Ecto neural progenitor cell (in vitro differentiated cells): ENCODE measurements around the gene EMC9.

ENCODE experiments used
- DNase-seq: peaks from one replicate; pipeline ENCODE4 v3.0.0-alpha.2; 2018; ENCODE audit warnings: low spot score

Gene EMC9

GRCh38 chr14:24141097-24141880 lies at the start of gene EMC9:
Gene EMC9 (minus strand): TSS chr14:24141591. CDS start chr14:24141304, 287 bp downstream.
- peak; percentile 100 for DNase-seq

DNA sequence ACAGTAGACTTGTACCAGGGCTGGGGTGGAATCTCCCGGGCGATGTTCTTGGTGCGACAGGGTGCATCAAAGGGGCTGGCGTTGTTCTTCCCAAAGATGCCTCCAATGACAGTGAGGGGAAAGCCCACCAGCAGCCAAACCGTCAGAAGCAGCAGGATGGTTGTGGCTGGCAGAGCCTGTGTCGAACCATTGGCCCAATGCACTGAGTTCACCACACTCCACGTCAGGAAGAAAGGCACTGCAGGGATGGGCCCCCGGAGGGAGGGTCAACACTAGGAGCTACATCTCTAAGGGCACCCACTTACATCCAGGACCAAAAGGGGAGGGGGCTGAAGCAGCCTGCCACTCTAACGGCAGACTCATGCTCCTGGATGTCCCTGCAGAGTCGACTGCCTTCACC lies 49.0 kb upstream of the EMC9 start:
- no peak for DNase-seq

GRCh38 chr14:24189460-24189859 lies 48.1 kb upstream of the EMC9 start:
- no peak for DNase-seq

GRCh38 chr14:24189059-24189375 lies 47.6 kb upstream of the EMC9 start:
- no peak for DNase-seq

GRCh38 chr14:24188251-24189058 lies 47.1 kb upstream of the EMC9 start, which contains the start of gene IPO4:
Gene IPO4 (minus strand): TSS chr14:24188816. CDS start chr14:24188787, 29 bp downstream.
- DNase-seq: peak; percentile 96

DNA sequence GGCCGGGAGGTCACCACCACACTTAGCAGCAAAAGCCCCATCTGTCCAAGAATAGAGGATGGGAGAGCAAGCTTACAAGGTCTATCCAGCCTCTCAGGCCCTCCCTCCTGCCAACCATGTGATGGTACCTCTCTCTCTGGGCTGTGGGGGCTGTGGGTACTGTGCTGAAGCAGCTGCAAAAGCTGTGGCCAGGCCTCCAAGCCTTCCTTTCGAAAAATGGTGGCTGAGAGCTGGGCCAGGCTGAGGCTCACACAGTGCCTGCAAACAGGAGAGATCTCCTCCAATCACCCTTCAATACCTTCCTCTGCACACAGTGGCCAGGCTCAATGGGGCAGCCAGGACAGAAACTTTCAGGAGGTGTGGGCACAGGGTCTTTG lies 46.1 kb upstream of the EMC9 start:
- no peak for DNase-seq

- no peak for DNase-seq
Observed at GRCh38 chr14:24186831-24187538, 45.6 kb upstream of the EMC9 start.

GRCh38 chr14:24185741-24186140 lies 44.4 kb upstream of the EMC9 start:
- no peak for DNase-seq

DNA sequence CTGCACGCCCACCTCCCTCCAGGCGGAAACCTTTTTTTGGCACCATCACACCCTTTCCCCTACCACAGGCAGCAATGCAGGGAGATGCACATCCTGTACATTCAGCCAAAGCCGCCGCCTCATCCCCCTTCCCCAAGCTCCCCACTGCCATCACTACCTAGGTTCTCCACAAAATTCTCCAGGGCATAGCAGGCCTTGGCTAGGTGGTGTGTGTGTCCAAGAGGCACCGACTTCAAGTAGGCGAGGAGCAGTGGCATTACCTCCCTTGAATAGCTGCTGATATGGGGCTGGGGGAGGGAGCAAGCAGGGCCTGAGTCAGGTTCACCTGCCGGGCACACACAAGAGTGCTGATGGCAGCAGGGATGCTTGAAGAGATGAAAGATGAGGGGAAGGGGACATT lies 43.6 kb upstream of the EMC9 start:
- no peak for DNase-seq

DNA sequence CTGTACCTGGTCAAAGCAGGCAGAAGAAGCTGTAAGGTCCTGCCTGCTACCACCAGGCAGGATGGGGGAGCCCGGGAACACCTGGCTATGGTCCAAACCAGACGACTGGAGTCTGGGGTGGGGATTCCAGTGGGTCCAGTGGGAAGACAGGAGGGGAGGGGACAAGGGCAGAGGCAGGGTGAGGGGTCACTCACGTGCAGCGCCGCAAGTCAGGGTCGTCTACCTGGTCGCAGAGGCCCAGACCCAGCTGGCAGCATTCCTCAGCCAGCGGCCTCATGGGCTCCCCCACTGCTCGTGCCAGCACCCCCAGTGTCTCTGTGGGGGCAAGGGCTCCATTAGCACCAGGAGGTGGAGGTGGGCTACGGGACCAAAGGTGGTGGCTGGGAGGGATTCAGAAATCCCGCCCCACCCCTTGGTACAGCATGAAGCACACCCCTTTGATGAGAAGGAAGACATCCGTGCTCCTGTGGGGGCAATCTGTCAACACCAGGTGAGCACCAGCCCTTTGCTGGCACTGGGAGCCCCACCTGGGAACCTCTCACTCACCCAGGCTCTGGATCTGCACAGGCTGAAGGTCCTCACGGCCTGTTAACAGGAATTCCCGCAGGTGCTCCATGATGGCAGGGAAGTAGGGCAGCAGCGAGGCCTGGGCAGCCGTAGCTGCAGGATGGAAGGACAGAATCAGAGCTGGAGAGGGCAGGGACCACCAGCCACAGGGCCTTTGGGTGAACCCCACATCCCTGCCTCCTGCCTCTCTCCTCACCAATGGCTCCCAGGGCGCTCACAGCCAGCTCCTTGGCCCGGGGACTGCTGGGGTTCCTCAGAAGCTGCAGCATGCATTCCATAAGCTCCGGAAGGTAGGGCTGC lies 42.9 kb upstream of the EMC9 start:
- DNase-seq: no peak

DNA sequence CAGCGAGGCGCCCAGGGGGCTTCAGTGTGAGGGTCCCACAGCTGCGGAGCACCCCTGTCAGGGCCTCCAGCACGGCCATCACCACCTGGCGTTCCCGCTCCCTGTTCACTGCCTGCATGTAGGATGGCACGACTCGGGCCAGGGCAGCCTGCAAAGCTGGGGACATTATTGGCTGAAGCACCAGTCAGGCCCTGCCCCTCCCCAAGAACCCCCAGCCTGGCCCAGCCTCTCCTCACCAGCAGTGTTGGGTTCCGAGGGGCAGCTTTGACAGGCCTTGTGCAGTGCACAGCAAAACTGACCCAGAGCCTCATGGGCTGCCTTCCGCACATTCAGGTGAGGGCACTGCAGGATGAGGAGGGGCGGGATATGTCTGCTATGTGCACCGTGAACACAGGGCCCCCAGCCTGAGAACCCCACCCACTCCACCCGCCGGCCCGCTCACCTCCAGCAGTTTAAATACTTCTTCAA lies 41.7 kb upstream of the EMC9 start:
- DNase-seq: no peak

GRCh38 chr14:24182110-24182882 lies 40.9 kb upstream of the EMC9 start:
- no peak for DNase-seq

DNA sequence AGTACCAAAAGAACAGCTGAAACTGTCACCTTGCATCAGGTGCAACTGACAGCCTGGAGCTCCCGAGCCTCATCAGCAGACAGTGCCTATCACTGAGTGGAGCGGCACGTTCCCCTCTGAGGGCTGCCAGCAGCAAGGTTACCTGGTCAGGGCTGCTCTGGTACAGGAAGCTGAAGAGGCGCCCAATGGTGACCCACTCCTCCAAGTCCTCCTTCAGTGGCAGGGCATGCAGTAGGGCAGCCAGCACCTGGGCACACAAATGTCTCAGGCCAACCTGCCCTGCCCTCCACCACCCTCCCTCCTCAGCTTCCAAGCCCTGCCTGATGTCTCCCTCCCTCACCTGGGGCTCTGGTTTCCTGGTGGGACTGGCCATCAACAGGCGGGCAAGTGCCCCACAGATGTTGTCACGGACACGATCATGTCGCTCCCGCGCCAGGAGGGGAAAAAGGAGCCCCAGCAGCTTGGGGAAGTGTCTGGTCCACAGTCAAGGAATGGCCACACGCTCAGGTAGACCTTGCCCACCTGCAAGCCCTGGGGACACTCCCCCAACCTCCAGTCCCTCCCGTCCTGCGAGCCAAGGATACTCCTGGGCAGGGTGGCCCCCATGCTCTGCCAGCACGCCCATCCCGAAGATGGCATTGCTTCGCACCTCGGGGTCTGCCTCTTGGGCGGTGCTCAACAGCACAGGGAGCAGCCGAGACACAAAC lies 40.1 kb upstream of the EMC9 start:
- DNase-seq: no peak

DNA sequence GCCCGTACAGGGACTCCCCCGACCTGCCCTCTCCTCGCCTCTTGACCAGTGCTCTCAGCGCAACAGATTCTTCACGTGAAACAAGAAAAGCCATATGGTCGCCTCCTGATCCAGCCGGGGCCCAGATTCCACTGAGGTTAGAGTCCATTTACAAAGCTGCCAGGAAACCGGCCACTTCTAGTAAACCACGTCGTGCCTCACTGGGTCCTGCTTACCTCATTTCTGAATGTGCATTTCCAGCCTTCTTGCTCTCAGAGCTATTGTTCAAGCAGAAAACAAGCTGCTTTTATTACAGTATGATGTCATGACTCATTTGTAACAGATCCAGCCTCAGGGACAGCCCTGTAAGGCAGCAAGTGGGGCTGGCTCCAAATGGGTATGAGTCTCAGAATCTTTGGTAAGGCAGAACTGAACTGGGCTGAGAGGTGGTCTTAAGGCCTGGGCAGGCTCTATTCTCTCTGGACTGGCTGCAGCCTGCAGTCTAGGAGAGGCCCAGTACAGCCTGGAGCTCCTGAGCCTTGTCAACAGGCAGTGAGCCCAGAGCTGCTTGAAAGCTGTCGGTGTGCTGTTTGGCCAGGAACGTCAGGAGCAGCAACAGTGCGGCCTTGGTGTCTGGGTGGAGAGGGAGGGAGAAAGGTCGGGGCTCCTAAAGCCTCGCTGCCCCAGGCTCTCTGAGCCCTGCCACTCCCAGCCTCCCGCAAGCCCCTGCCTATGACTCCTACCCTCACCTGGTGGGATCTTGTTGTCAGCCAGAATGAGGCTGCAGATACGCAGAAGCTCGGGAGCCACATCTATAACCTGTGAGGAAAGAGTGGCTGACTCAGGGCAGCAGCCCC lies 38.8 kb upstream of the EMC9 start:
- no peak for DNase-seq

- no peak for DNase-seq
Observed at GRCh38 chr14:24179294-24179960, 38.0 kb upstream of the EMC9 start.

GRCh38 chr14:24178399-24179178 lies 37.2 kb upstream of the EMC9 start:
- no peak for DNase-seq

GRCh38 chr14:24177891-24178290 lies 36.5 kb upstream of the EMC9 start:
- no peak for DNase-seq
